Left ventricle myocardium inferior (tissue), 1 donor: Measurements from ENCODE around the gene SMIM35. TPM values are rescaled to one million over a fixed set of nuclear protein-coding genes. Genes with fewer than 3 reads are reported as not detected.

ENCODE experiments used
- DNase-seq: peaks from one replicate; pipeline ENCODE4 v3.0.0-alpha.2; 2020
- H3K27ac ChIP-seq: fragments of 200-600 bp; replicated peaks from 2 replicates; pipeline ENCODE4 v1.8.0; 2021
- H3K27me3 ChIP-seq: fragments of 200-600 bp; 2 replicates; pipeline ENCODE4 v1.8.0; 2021; ENCODE audit warnings: low read depth
- H3K36me3 ChIP-seq: fragments of 200-600 bp; 2 replicates; pipeline ENCODE4 v1.8.0; 2021
- H3K4me1 ChIP-seq: fragments of 200-600 bp; 2 replicates; pipeline ENCODE4 v1.8.0; 2021
- H3K4me3 ChIP-seq: fragments of 200-600 bp; 2 replicates; pipeline ENCODE4 v1.8.0; 2021; ENCODE audit warnings: mild to moderate bottlenecking, moderate library complexity
- H3K9me3 ChIP-seq: fragments of 200-600 bp; replicated peaks from 2 replicates; pipeline ENCODE4 v1.8.0; 2021
- CTCF ChIP-seq: fragments of 200-600 bp; IDR thresholded peaks from 2 replicates; pipeline ENCODE4 v1.8.0; 2021; ENCODE audit warnings: antibody characterized with exemption, mild to moderate bottlenecking, borderline replicate concordance
- intact Hi-C: fragments of 100-400 bp; cut with micrococcal nuclease; formaldehyde crosslinking; loops from one replicate; pipeline ENCODE4 v1.11.0; 2022
- total RNA-seq: library from RNA; stranded (reverse); fragmentation: NEBNext Ultra II Directional; extraction: Animal tissue kit (Norgen Biotek cat#: 25700); gene quantifications from one replicate; pipeline ENCODE4 v1.2.1, GENCODE V29; 2021
- donor health status: DM: no; HTN: yes; CAD: no; lungs with severe emphysema.

Gene SMIM35
- total RNA-seq, 1 donor from 2014 or later, result not detected

- no peak overlapping the region for H3K4me3 ChIP-seq
- no peak overlapping the region for H3K27ac ChIP-seq
- no peaks in the 10 kb centered on the region for H3K27me3 ChIP-seq
- no peak for DNase-seq
- H3K9me3 ChIP-seq, result no peaks in the 10 kb centered on the region
- no peak for TF ChIP-seq CTCF
- peaks cover 29% of the 10 kb centered on the region for H3K4me1 ChIP-seq
- H3K36me3 ChIP-seq, result no peaks in the 10 kb centered on the region
- intact Hi-C loops, result no loop called here
These were observed 27.5 kb upstream of the SMIM35 start for GRCh38 chr11:118114266-118114665.

- Histone ChIP-seq H3K4me3 (no peak overlapping the region), H3K36me3 (no peaks in the 10 kb centered on the region)
- intact Hi-C loops, result no loop called here
These were observed 26.1 kb upstream of the SMIM35 start for GRCh38 chr11:118112711-118113430.

GRCh38 chr11:118111744-118112035 is 24.9 kb upstream of the SMIM35 start:
- no peak for DNase-seq
- H3K4me3 ChIP-seq, result no peak overlapping the region
- peaks cover 19% of the 10 kb centered on the region for H3K4me1 ChIP-seq
- no peak for TF ChIP-seq CTCF
- H3K36me3 ChIP-seq, result no peaks in the 10 kb centered on the region
- no peaks in the 10 kb centered on the region for H3K9me3 ChIP-seq
- intact Hi-C loops, result no loop called here
- no peak overlapping the region for H3K27ac ChIP-seq
- no peaks in the 10 kb centered on the region for H3K27me3 ChIP-seq

More at GRCh38 chr11:118112711-118113430, 26.1 kb upstream of the SMIM35 start:
- Histone ChIP-seq H3K9me3 (no peaks in the 10 kb centered on the region), H3K4me1 (peaks cover 29% of the 10 kb centered on the region), H3K27me3 (no peaks in the 10 kb centered on the region), H3K27ac (no peak overlapping the region)
- DNase-seq, result no peak
- no peak for TF ChIP-seq CTCF

DNA sequence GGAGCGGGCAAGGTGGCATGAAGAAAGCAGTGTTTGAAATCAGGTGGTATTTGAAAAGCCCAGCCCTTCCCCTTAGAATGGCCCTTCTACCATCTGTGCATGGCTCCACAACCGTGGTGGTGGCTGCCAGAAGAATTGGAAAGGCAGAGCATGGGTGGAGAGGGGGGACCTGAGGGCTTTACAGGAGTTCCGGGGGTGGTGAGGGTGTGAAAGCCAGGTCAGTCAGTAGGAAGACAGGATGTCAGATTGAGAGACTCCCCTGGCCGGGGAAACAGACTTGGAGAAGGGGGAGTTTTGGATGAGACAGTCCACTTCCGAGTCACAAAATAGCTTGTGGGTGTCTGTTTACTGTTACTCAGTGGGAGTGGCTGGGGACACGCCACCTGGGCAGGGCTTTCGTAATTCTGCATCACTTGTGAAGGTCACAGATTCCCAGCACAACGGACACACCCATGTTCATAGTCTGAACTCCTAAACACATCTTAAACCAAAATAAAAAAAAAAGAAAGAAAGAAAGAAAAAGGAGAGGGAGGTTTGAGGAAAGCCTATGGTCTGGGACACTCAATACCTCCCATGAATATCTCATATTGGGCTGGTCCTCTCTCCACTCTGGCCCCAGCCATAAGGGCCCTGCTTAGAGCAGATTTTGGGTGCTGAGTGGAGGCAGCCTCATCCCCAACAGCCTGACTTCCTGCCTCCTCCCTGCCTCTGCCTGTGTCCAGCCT is 24.4 kb upstream of the SMIM35 start:
- Histone ChIP-seq H3K4me1 (peaks cover 19% of the 10 kb centered on the region), H3K27ac (no peak overlapping the region), H3K4me3 (no peak overlapping the region), H3K9me3 (no peaks in the 10 kb centered on the region), H3K36me3 (no peaks in the 10 kb centered on the region), H3K27me3 (no peaks in the 10 kb centered on the region)
- DNase-seq, result no peak
- no peak for TF ChIP-seq CTCF
- intact Hi-C loops, result no loop called here

DNA sequence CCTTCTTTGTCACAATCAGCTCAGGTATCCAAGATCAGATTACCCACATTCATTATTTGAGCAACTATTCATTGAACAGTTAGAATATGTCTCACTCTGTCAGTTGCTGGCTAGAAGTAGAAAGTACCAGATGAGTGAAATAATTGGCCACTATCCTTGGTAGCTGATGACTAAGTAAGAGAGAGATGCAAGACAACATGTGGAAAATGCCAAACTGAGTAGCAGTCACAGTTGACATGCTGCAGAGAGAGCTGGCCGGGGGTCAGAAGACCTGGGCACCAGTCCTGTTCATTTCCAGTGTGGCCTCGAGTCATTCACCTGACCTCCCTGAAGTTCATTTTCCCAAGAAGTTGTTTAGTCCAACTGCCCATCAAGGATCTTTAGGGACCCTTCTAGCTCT is 22.5 kb upstream of the SMIM35 start:
- intact Hi-C loops, result no loop called here
- peak; percentile 29 for DNase-seq

More for the DNA sequence above, 22.5 kb upstream of the SMIM35 start:
- Histone ChIP-seq H3K4me3 (no peak overlapping the region), H3K27me3 (no peaks in the 10 kb centered on the region), H3K9me3 (no peaks in the 10 kb centered on the region), H3K27ac (peak overlapping the region; percentile 67), H3K4me1 (peaks cover 19% of the 10 kb centered on the region), H3K36me3 (no peaks in the 10 kb centered on the region)
- TF ChIP-seq CTCF, result no peak
